ENCODE measurements around the gene FHOD3. TPM values are rescaled to one million over a fixed set of nuclear protein-coding genes. Genes with fewer than 3 reads are reported as not detected.
A peak's percentile ranks its signal among the peaks of the same experiment; 100 is the strongest.

Gene FHOD3
- total RNA-seq, 1 experiment from 2014 or later, result 10.6 TPM

GRCh38 chr18:36693931-36694620 is 396.6 kb downstream of the FHOD3 start:
- CTCF ChIA-PET, result no interaction called here

DNA sequence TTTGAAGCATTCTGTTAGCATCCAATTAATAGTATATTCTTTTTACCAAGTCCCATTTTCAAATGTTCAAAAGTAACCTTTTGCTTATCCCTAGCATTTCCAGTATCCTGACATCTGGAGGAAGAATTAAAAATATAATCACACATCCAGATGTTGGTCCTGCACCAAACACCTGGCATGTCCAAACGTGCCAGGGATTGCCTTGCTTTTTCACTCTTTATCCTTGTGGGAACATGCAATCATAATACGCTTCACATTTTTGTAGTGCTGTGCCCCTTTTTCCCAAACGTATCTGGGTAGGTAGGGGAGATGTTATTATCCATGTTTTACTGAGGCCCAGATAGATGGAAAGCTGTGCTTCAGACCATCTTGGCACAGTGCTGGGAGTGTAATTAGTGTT is 398.3 kb downstream of the FHOD3 start:
- H3K9me3 ChIP-seq (ENCODE audit: insufficient read depth, low read depth), result no peaks in the 10 kb centered on the region
- DNase-seq, result no peak
- no peaks in the 10 kb centered on the region for H3K36me3 ChIP-seq (ENCODE audit: low read depth)
- H2AFZ ChIP-seq, result no peak overlapping the region
- CTCF ChIA-PET, result no interaction called here
- peaks cover 16% of the 10 kb centered on the region for H3K4me1 ChIP-seq (replicated peaks; ENCODE audit: insufficient read depth)
- H3K4me2 ChIP-seq, result no peak overlapping the region
- no TSS peak for BruUV-seq (replicated peaks)
- H4K20me1 ChIP-seq (ENCODE audit: insufficient read depth), result no peaks in the 10 kb centered on the region
- no peaks in the 10 kb centered on the region for H3K9me2 ChIP-seq (ENCODE audit: insufficient read depth)
- H3K27ac ChIP-seq, result no peak overlapping the region
- no peak overlapping the region for H3K4me3 ChIP-seq
- no peaks in the 10 kb centered on the region for H3K79me2 ChIP-seq (ENCODE audit: low read depth)
- POLR2A ChIA-PET (ENCODE audit: unreplicated experiment), result no interaction called here
- no peaks in the 10 kb centered on the region for H3K27me3 ChIP-seq (ENCODE audit: insufficient read depth, low read depth)
- intact Hi-C loops (cut with micrococcal nuclease; ENCODE audit: unreplicated experiment), result no loop called here
- H3F3A ChIP-seq (ENCODE audit: insufficient read depth, low read depth), result no peaks in the 10 kb centered on the region
- no peak for TF ChIP-seq EZH2 (IDR thresholded peaks at IDR 0.05; ENCODE audit: low read depth)
- TF ChIP-seq, protein P1, sequence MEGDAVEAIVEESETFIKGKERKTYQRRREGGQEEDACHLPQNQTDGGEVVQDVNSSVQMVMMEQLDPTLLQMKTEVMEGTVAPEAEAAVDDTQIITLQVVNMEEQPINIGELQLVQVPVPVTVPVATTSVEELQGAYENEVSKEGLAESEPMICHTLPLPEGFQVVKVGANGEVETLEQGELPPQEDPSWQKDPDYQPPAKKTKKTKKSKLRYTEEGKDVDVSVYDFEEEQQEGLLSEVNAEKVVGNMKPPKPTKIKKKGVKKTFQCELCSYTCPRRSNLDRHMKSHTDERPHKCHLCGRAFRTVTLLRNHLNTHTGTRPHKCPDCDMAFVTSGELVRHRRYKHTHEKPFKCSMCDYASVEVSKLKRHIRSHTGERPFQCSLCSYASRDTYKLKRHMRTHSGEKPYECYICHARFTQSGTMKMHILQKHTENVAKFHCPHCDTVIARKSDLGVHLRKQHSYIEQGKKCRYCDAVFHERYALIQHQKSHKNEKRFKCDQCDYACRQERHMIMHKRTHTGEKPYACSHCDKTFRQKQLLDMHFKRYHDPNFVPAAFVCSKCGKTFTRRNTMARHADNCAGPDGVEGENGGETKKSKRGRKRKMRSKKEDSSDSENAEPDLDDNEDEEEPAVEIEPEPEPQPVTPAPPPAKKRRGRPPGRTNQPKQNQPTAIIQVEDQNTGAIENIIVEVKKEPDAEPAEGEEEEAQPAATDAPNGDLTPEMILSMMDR (conservative IDR thresholded peaks at IDR 0.05), result no peak

More at GRCh38 chr18:36693931-36694620, 396.6 kb downstream of the FHOD3 start:
- intact Hi-C loops (cut with micrococcal nuclease; ENCODE audit: unreplicated experiment), result no loop called here
- no TSS peak for BruUV-seq (replicated peaks)
- no peak for TF ChIP-seq EZH2 (IDR thresholded peaks at IDR 0.05; ENCODE audit: low read depth)
- no peak overlapping the region for H3K4me3 ChIP-seq
- H3K27ac ChIP-seq, result no peak overlapping the region
- H3K36me3 ChIP-seq (ENCODE audit: low read depth), result no peaks in the 10 kb centered on the region
- DNase-seq, result no peak
- no peaks in the 10 kb centered on the region for H3K9me3 ChIP-seq (ENCODE audit: insufficient read depth, low read depth)
- no peak overlapping the region for H3K4me2 ChIP-seq
- H4K20me1 ChIP-seq (ENCODE audit: insufficient read depth), result no peaks in the 10 kb centered on the region
- no peaks in the 10 kb centered on the region for H3F3A ChIP-seq (ENCODE audit: insufficient read depth, low read depth)
- H2AFZ ChIP-seq, result no peak overlapping the region
- H3K79me2 ChIP-seq (ENCODE audit: low read depth), result no peaks in the 10 kb centered on the region
- no peaks in the 10 kb centered on the region for H3K9me2 ChIP-seq (ENCODE audit: insufficient read depth)
- peaks cover 16% of the 10 kb centered on the region for H3K4me1 ChIP-seq (replicated peaks; ENCODE audit: insufficient read depth)
- POLR2A ChIA-PET (ENCODE audit: unreplicated experiment), result no interaction called here
- H3K27me3 ChIP-seq (ENCODE audit: insufficient read depth, low read depth), result no peaks in the 10 kb centered on the region

DNA sequence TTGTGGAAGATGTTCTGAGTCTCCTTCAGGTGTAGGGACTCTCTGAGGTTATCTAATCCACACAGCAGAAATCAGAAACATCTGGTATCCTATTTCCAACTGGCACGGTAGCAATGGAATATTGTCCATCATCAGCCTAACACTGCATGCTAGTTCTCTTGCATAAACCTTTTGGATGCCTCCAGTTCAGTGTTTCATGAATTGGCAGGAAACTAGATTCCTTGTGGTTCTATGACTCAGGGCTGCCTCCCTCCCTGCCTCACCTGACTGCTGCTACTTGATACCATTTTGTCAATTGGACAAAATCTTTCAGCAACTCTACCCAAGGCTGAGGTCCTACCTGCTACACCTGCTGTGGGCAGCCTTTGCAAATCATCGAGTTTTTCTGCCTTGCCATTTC is 400.4 kb downstream of the FHOD3 start:
- Histone ChIP-seq H3K9me3 (ENCODE audit: insufficient read depth, low read depth) (no peaks in the 10 kb centered on the region), H2AFZ (no peak overlapping the region), H3K4me3 (no peak overlapping the region), H3F3A (ENCODE audit: insufficient read depth, low read depth) (no peaks in the 10 kb centered on the region), H4K20me1 (ENCODE audit: insufficient read depth) (no peaks in the 10 kb centered on the region), H3K4me2 (no peak overlapping the region), H3K4me1 (replicated peaks; ENCODE audit: insufficient read depth) (peaks cover 16% of the 10 kb centered on the region), H3K27ac (no peak overlapping the region), H3K36me3 (ENCODE audit: low read depth) (no peaks in the 10 kb centered on the region), H3K9me2 (ENCODE audit: insufficient read depth) (no peaks in the 10 kb centered on the region), H3K27me3 (ENCODE audit: insufficient read depth, low read depth) (no peaks in the 10 kb centered on the region), H3K79me2 (ENCODE audit: low read depth) (no peaks in the 10 kb centered on the region)
- ChIA-PET CTCF (no interaction called here), POLR2A (ENCODE audit: unreplicated experiment) (no interaction called here)
- no peak for TF ChIP-seq EZH2 (IDR thresholded peaks at IDR 0.05; ENCODE audit: low read depth)
- TF ChIP-seq, protein P1 (conservative IDR thresholded peaks at IDR 0.05), result no peak
- BruUV-seq (replicated peaks), result no TSS peak
- peak; percentile 44 to 70 for DNase-seq
- intact Hi-C loops (cut with micrococcal nuclease; ENCODE audit: unreplicated experiment), result no loop called here

DNA sequence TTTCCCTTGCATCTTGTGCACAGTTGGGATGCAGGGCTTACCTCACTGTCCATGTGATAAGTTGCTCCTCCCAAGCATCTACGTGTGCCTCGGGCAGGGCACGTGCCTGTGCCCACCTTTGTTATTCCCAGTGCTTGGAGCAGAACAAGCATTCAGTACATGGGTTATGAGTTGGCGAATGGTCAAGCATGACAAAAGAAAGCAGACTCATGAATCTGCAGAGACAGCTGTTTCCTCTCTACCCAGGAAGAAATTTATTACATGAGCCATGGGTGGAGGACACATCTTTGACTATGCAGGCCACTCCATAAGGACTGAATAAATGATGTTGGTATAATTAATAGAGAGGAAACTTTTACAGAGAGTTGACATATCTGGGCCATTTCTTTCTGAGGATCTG is 403.4 kb downstream of the FHOD3 start:
- intact Hi-C loops (cut with micrococcal nuclease; ENCODE audit: unreplicated experiment), result no loop called here
- Histone ChIP-seq H3K27me3 (ENCODE audit: insufficient read depth, low read depth) (no peaks in the 10 kb centered on the region), H4K20me1 (ENCODE audit: insufficient read depth) (no peaks in the 10 kb centered on the region), H3K4me2 (no peak overlapping the region), H3F3A (ENCODE audit: insufficient read depth, low read depth) (no peaks in the 10 kb centered on the region), H2AFZ (no peak overlapping the region), H3K9me3 (ENCODE audit: insufficient read depth, low read depth) (no peaks in the 10 kb centered on the region), H3K9me2 (ENCODE audit: insufficient read depth) (no peaks in the 10 kb centered on the region), H3K4me3 (no peak overlapping the region), H3K4me1 (replicated peaks; ENCODE audit: insufficient read depth) (peaks cover 16% of the 10 kb centered on the region), H3K79me2 (ENCODE audit: low read depth) (no peaks in the 10 kb centered on the region), H3K27ac (no peak overlapping the region), H3K36me3 (ENCODE audit: low read depth) (no peaks in the 10 kb centered on the region)
- ChIA-PET POLR2A (ENCODE audit: unreplicated experiment) (no interaction called here), CTCF (no interaction called here)
- DNase-seq, result no peak
- BruUV-seq (replicated peaks), result no TSS peak
- TF ChIP-seq, protein P1 (conservative IDR thresholded peaks at IDR 0.05), result no peak
- no peak for TF ChIP-seq EZH2 (IDR thresholded peaks at IDR 0.05; ENCODE audit: low read depth)

Measured in PC-9 (cell line).